ENCODE measurements around the gene PCCA.

DNA sequence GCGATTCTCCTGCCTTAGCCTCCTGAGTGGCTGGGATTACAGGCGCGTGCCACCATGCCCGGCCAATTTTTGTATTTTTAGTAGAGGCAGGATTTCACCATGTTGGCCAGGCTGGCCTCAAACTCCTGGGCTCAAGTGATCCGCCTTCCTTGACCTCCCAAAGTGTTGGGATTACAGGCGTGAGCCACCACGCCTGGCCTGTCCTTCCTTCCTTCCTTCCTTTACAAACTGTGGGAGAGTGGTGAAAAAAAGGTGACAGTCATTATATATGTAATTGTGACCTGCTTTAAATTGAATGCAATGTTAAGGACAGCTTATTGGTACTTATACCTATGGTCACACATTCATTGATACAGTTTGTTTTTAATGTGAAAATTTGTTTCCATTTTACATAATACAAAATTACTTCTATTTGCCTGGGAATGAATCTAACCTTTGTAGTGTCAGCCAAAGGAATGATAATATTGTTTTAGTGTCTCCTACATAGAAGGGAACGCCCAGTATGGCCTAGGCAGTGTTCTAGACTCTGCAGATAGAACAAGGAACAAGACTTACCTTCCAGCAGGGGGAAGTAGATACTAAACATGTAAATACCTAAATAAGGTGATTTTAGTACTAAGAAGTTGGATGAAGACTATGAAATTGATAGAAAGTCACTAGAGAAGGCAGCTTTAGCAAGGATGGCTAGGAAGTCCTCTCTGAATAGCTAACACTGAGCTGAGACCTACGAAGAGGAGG lies 353.4 kb downstream of the PCCA start:
- TF ChIP-seq, protein P1, sequence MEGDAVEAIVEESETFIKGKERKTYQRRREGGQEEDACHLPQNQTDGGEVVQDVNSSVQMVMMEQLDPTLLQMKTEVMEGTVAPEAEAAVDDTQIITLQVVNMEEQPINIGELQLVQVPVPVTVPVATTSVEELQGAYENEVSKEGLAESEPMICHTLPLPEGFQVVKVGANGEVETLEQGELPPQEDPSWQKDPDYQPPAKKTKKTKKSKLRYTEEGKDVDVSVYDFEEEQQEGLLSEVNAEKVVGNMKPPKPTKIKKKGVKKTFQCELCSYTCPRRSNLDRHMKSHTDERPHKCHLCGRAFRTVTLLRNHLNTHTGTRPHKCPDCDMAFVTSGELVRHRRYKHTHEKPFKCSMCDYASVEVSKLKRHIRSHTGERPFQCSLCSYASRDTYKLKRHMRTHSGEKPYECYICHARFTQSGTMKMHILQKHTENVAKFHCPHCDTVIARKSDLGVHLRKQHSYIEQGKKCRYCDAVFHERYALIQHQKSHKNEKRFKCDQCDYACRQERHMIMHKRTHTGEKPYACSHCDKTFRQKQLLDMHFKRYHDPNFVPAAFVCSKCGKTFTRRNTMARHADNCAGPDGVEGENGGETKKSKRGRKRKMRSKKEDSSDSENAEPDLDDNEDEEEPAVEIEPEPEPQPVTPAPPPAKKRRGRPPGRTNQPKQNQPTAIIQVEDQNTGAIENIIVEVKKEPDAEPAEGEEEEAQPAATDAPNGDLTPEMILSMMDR (IDR thresholded peaks at IDR 0.05; ENCODE audit: insufficient read depth, low read length, poor library complexity, severe bottlenecking) = no peak
- TF ChIP-seq EZH2phosphoT487 (conservative IDR thresholded peaks at IDR 0.05; ENCODE audit: low read length) = no peak
